Measurements from ENCODE around the gene RTBDN.

Gene RTBDN

GRCh38 chr19:12834566-12834943, at the start of gene RTBDN:
TSS of gene RTBDN (minus strand) at chr19:12834579. CDS start at chr19:12829979, 4,600 bp downstream.
- no peak for DNase-seq

- DNase-seq = no peak
Observed at GRCh38 chr19:12882589-12882988, 48.2 kb upstream of the RTBDN start.

GRCh38 chr19:12881172-12881808, 46.9 kb upstream of the RTBDN start, which contains the start of gene DNASE2:
TSS of gene DNASE2 (minus strand) at chr19:12881449. CDS start at chr19:12881375, 74 bp downstream.
- peak; percentile 69 for DNase-seq

GRCh38 chr19:12880551-12881171, 46.3 kb upstream of the RTBDN start:
- DNase-seq = no peak

- no peak for DNase-seq
Observed at GRCh38 chr19:12875086-12875485, 40.7 kb upstream of the RTBDN start.

GRCh38 chr19:12873891-12874745, 39.7 kb upstream of the RTBDN start:
- no peak for DNase-seq

GRCh38 chr19:12872941-12873890, 38.8 kb upstream of the RTBDN start:
- DNase-seq = no peak

- DNase-seq = no peak
Observed at GRCh38 chr19:12872255-12872654, 37.9 kb upstream of the RTBDN start.

- DNase-seq = no peak
Observed at GRCh38 chr19:12871681-12872080, 37.3 kb upstream of the RTBDN start.

GRCh38 chr19:12868540-12869112, 34.2 kb upstream of the RTBDN start:
- DNase-seq = no peak

GRCh38 chr19:12867120-12868099, 33.0 kb upstream of the RTBDN start:
- DNase-seq = no peak

- DNase-seq = no peak
Observed at GRCh38 chr19:12866416-12867119, 32.2 kb upstream of the RTBDN start.

- no peak for DNase-seq
Observed at GRCh38 chr19:12865746-12866415, 31.5 kb upstream of the RTBDN start.

- no peak for DNase-seq
Observed at GRCh38 chr19:12864721-12865715, 30.6 kb upstream of the RTBDN start.

GRCh38 chr19:12864143-12864542, 29.8 kb upstream of the RTBDN start:
- no peak for DNase-seq

GRCh38 chr19:12859546-12859945, 25.2 kb upstream of the RTBDN start:
- DNase-seq = no peak

- DNase-seq = no peak
Observed at GRCh38 chr19:12858041-12858928, 23.9 kb upstream of the RTBDN start.

All from SIG-M5 (cell line).